ENCODE measurements around the gene RBFOX1. TPM values are rescaled to one million over a fixed set of nuclear protein-coding genes. Genes with fewer than 3 reads are reported as not detected.

Gene RBFOX1
- total RNA-seq, 1 donor: not detected

- Histone ChIP-seq H3K4me3 (ENCODE audit: insufficient read depth, low read length) (no peak overlapping the region), H3K79me2 (ENCODE audit: insufficient read depth, low read length) (no peaks in the 10 kb centered on the region), H3K4me2 (ENCODE audit: insufficient read depth, low read length) (no peak overlapping the region), H3K27me3 (ENCODE audit: insufficient read depth, low read length) (no peaks in the 10 kb centered on the region), H4K20me1 (ENCODE audit: insufficient read depth, low read length) (no peaks in the 10 kb centered on the region), H3K36me3 (ENCODE audit: insufficient read depth, low read length) (no peaks in the 10 kb centered on the region), H3K4me1 (ENCODE audit: insufficient read depth, low read length) (no peaks in the 10 kb centered on the region), H3K9me3 (ENCODE audit: low read depth, low read length) (peaks cover 6% of the 10 kb centered on the region), H3K27ac (ENCODE audit: low read depth, low read length) (no peak overlapping the region), H2AFZ (ENCODE audit: low read length) (no peak overlapping the region)
- no peak for TF ChIP-seq CTCF (IDR thresholded peaks at IDR 0.05; ENCODE audit: extremely low read depth, low read depth, low read length)
- DNase-seq (ENCODE audit: insufficient read length, low spot score, missing footprints): no peak
Observed at GRCh38 chr16:7315813-7316212, 16.8 kb upstream of the RBFOX1 start.

DNA sequence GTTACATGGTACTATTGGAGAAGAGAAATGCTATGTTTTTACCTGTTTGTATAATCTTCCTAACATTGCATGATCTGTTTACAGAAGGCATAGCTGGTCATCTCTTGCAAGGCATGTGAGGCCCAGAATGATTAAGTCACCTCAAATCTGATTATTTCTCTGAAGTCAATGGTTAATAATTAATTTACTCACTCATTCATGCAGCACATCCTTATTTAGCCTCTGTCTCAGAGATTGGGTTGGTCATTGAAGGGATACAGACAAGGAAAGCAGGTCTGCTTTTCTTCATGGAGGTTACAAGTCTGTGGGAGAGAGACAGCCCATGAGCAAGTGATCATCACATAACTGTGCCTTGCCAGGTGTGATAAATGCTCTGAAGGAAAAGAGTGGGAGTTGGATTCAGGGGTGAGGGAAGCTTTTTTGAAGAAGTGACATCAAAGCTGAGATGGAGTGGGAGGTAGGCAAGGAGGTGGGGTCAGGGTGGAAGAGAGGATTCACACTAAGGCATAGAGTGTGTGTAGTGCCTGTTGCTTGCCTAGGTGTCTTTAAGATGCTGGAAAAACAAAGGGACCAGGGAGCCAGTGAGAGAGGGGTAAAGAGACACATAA, 16.3 kb upstream of the RBFOX1 start:
- no peak for TF ChIP-seq CTCF (IDR thresholded peaks at IDR 0.05; ENCODE audit: extremely low read depth, low read depth, low read length)
- Histone ChIP-seq H3K79me2 (ENCODE audit: insufficient read depth, low read length) (no peaks in the 10 kb centered on the region), H3K27ac (ENCODE audit: low read depth, low read length) (no peak overlapping the region), H3K27me3 (ENCODE audit: insufficient read depth, low read length) (no peaks in the 10 kb centered on the region), H3K9me3 (ENCODE audit: low read depth, low read length) (peaks cover 3% of the 10 kb centered on the region), H3K4me1 (ENCODE audit: insufficient read depth, low read length) (no peaks in the 10 kb centered on the region), H3K36me3 (ENCODE audit: insufficient read depth, low read length) (no peaks in the 10 kb centered on the region), H3K4me3 (ENCODE audit: insufficient read depth, low read length) (no peak overlapping the region), H2AFZ (ENCODE audit: low read length) (no peak overlapping the region), H3K4me2 (ENCODE audit: insufficient read depth, low read length) (no peak overlapping the region), H4K20me1 (ENCODE audit: insufficient read depth, low read length) (no peaks in the 10 kb centered on the region)
- DNase-seq (ENCODE audit: insufficient read length, low spot score, missing footprints): no peak

DNA sequence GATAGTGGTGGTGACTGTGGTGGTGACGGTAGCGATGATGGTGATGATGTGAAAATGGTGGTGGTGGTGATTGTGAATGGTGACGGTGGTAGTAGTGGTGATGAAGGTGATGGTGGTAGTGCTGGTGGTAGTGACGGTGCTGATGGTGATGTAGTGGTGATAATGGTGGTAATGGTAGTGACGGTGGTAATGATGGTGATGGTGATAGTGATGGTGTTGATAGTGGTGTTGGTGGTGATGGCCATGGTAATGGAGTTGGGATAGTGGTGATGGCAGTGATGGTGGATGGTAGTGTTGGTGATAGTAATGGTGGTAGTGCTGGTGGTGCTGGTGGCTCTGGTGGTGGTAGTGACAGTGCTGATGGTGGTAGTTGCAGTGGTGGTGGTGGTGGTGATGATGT, 14.7 kb upstream of the RBFOX1 start:
- no peak overlapping the region for H3K27ac ChIP-seq (ENCODE audit: low read depth, low read length)
- H3K9me3 ChIP-seq (ENCODE audit: low read depth, low read length): peaks cover 3% of the 10 kb centered on the region
- H2AFZ ChIP-seq (ENCODE audit: low read length): no peak overlapping the region
- H3K4me3 ChIP-seq (ENCODE audit: insufficient read depth, low read length): no peak overlapping the region
- no peaks in the 10 kb centered on the region for H4K20me1 ChIP-seq (ENCODE audit: insufficient read depth, low read length)
- no peak for DNase-seq (ENCODE audit: insufficient read length, low spot score, missing footprints)
- H3K79me2 ChIP-seq (ENCODE audit: insufficient read depth, low read length): no peaks in the 10 kb centered on the region
- no peaks in the 10 kb centered on the region for H3K27me3 ChIP-seq (ENCODE audit: insufficient read depth, low read length)
- H3K4me1 ChIP-seq (ENCODE audit: insufficient read depth, low read length): no peaks in the 10 kb centered on the region
- H3K4me2 ChIP-seq (ENCODE audit: insufficient read depth, low read length): no peak overlapping the region
- no peak for TF ChIP-seq CTCF (IDR thresholded peaks at IDR 0.05; ENCODE audit: extremely low read depth, low read depth, low read length)
- H3K36me3 ChIP-seq (ENCODE audit: insufficient read depth, low read length): no peaks in the 10 kb centered on the region

DNA sequence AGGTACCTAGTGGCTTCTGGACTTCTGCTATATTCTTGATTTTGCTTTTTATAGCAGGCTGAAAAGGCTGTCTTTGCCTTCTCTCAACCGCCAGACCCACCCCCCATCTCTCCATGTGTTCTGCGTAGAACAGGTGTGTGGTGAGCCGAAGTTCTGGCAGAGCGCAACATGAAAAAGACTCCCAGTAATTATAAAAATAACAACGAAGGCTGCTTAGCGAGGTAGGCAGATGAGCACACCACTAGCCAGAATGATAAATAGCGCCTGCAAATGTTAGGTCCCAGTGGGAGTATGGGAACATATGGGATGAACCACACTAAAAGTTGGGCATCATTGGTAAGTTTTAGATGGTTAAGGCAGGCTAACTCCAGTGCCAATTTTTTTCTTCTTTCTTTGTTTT, 14.0 kb upstream of the RBFOX1 start:
- no peak overlapping the region for H3K4me3 ChIP-seq (ENCODE audit: insufficient read depth, low read length)
- no peaks in the 10 kb centered on the region for H3K27me3 ChIP-seq (ENCODE audit: insufficient read depth, low read length)
- no peaks in the 10 kb centered on the region for H3K36me3 ChIP-seq (ENCODE audit: insufficient read depth, low read length)
- no peak overlapping the region for H3K4me2 ChIP-seq (ENCODE audit: insufficient read depth, low read length)
- H2AFZ ChIP-seq (ENCODE audit: low read length): no peak overlapping the region
- peaks cover 3% of the 10 kb centered on the region for H3K9me3 ChIP-seq (ENCODE audit: low read depth, low read length)
- no peak for TF ChIP-seq CTCF (IDR thresholded peaks at IDR 0.05; ENCODE audit: extremely low read depth, low read depth, low read length)
- no peaks in the 10 kb centered on the region for H4K20me1 ChIP-seq (ENCODE audit: insufficient read depth, low read length)
- H3K4me1 ChIP-seq (ENCODE audit: insufficient read depth, low read length): no peaks in the 10 kb centered on the region
- no peak overlapping the region for H3K27ac ChIP-seq (ENCODE audit: low read depth, low read length)
- DNase-seq (ENCODE audit: insufficient read length, low spot score, missing footprints): no peak
- H3K79me2 ChIP-seq (ENCODE audit: insufficient read depth, low read length): no peaks in the 10 kb centered on the region
